Activated T-cell treated with anti-CD3 and anti-CD28 coated beads, Interleukin-2, amount 50 U/mL, for 1 hour (primary cell): ENCODE data around the gene CAMK2D.
A peak's percentile ranks its signal among the peaks of the same experiment; 100 is the strongest.
"Not testable (repeated sequence)": the region's sequence is repeated elsewhere in the genome, so short reads cannot be mapped to it uniquely, and the experiment has no call there.

Experiments
- DNase-seq: peaks from one replicate; pipeline ENCODE4 v3.0.0-alpha.2; 2020

The CAMK2D gene

DNA sequence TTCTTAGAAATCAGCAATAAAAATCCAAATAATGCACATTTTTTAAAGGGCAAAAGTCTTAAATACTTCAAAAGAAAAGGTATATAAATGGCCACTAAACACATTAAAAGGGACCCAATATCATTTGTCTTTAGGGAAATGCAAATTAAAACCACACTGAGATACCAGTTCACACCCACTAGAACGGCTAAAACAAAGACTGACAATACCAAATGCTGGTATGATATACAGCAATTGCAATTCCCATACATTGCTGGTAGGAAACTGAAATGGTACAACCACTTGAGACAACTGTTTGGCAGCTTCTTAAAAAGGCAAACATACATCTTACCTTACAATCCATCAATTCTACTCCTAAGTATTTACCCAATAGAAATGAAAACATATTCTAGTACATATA, 33.7 kb downstream of the CAMK2D start:
- DNase-seq, result no peak

DNA sequence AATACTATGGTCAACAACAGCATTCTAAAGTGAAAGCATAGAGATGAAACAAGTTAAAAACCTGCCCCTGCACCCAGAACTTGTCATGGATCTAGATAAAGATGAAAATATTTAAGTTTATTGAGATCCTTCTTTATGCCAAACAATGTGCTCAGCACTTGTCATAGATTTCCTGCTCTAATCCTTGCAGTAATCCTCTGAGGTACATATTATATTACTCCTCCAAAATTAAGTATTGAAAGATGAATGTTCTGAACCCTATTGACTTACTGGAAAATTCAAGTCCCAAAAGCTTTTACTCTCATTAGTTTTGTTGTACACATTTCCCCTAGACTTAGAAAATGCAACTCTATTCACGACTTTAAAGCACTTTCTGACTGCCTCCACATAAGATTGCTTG, 35.6 kb downstream of the CAMK2D start:
- DNase-seq, result no peak

DNA sequence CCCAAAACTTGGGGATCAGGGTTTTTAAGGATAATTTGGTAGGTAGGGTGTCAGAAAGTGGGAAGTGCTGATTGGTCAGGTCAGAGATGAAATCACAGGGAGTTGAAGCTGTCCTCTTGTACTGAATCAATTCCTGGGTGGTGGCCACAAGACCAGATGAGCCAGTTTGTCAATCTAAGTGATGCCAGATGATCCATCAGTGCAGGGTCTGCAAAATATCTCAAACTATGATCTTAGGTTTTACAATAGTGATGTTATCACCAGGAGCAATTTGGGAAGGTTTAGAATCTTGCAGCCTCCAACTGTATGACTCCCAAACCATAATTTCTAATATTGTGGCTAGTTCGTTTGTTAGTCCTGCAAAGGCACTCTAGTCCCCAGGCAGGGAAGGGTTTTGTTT, 43.3 kb downstream of the CAMK2D start:
- DNase-seq, result no peak

DNA sequence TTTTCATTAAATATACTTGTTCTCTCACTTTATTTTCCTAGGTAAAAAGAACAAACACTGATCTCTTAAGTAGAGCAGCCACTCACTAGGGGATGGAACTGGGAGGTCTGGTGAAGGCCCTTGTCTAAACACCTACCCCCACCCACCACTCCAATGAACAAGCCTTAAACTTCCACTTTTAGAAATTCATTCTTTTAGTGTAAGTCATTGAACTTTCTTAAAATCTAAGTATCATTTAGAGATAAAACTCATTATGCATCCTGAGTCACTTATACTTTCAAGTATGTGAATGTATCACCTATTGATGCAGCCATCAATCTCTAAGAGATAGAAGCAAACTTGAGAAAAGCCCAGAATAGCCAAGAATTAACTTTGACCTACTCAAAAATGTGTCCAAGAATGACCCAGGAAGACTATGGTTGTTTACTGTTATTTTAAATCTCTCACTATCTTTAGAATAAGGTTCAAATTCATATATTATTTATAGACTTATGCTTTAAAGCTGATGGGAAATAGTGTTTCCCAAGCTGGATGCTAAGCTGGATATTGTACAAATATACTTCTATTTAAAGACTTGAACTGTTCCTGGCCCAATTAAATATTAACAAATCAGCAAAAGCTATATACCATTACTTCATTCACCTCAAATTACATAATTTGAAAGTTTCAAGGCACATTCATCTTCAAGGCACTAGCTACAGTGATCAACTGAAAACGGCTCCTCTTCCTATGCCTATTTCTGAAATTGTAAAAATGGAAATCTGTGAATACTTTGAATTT, 49.5 kb downstream of the CAMK2D start:
- DNase-seq, result no peak

DNA sequence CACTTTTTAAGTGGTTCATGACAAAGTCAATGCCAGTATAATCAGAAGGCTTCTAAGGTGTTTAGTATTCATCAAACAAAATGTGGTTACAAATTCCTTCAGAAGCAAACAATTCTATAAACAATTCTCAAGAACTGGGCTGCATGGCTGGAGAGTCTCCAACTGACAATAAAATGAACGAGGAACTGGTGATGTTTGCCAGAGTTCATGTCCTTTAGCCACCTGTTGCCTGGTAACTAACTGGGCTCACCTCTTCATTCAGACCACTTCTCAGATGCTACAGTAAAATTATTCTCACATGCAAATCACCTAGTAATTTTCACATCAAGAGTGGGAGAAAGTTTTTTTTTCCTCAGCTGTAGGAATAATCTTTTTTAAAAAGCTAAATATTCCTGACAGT, 53.3 kb downstream of the CAMK2D start:
- DNase-seq, result no peak

DNA sequence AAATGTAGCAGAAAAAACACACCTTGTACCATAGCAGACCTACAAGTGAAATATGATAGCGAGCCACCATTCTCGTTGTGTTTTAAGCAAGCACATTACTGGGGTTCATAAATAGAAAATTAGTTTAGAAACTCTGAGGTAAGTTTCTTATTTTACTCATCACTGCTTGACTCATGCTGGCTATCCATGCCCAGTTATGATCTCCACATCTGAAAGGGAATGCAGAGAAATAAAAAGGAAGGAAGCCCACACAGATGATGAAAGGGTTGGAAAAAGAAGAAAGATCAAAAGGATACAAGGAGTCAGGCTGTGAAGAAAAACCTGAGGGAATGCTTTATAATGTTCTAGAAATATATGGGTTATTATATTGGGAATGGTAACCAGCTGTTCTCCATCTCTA, 54.5 kb downstream of the CAMK2D start:
- DNase-seq, result no peak

DNA sequence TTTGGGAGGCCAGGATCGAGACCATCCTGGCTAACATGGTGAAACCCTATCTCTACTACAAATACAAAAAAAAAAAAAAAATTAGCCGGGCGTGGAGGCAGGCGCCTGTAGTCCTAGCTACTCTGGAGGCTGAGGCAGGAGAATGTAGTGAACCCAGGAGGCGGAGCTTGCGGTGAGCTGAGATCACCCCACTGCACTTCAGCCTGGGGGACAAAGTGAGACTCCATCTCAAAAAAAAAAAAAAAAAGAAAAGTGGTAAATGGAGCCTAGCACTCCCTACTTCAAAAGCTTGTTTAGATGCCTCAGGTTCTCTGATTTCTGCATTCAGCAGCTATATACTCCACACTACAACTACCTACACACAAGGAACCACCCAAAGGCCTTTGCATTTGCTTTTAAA, 56.4 kb downstream of the CAMK2D start:
- not testable (repeated sequence) for DNase-seq

DNA sequence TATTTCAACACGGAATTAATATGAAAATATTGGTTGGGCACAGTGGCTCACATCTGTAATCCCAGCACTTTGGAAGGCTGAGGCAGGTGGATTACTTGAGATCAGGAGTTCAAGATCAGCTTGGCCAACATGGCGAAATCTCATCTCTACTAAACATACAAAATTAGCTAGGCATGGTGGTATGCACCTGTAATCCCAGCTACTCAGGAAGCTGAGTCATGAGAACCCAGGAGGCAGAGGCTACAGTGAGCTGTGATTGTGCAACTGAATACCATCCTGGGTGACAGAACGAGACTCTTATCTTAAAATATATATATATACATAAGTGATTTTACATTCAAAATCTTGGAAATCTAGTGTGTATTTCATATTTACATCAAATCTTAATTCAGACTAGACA, 58.9 kb downstream of the CAMK2D start:
- not testable (repeated sequence) for DNase-seq

DNA sequence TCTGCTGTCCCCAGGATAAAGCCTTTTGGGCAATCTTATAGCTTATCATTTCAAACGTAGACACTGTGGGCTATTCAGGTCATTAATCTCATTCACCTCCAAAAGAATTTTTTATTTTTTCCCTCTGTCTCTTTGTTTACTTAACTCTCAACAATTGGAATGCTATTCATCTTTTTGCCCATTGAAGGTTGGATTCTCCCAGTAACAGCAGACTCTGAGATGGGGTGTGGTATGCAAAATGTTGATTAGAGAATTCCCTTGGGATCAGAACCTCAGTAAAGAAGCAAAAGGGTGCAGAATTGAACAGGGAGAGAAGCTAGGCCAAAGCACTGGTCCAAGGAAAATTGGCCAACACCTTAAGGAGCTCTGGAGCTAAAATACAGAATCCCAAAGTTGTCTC, 60.4 kb downstream of the CAMK2D start:
- DNase-seq, result no peak

DNA sequence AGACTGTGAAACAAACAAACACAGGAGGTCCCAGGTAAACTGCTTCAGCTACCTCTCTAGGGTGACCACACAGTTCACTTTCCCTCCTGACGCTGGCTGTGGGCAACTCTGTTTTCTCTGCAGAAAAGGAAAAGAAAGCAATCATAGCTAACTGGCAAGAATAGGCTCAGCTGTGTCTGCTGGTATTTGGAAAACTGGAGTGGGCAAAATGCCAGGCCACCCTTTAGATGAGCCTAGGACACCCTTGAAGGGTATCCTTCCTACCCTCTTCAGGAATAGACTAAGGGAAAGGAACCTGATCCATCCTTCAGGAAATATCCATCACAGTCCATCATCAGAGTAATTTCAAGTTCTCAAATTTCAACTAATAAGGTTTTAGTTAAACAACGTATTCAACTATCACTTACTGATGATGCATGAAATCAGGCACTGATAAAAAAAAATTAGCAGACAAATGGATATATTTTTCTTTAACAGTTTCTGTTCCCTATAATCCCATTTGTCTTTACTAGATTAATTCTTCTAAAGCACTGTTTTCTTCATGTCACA, 60.9 kb downstream of the CAMK2D start:
- no peak for DNase-seq

DNA sequence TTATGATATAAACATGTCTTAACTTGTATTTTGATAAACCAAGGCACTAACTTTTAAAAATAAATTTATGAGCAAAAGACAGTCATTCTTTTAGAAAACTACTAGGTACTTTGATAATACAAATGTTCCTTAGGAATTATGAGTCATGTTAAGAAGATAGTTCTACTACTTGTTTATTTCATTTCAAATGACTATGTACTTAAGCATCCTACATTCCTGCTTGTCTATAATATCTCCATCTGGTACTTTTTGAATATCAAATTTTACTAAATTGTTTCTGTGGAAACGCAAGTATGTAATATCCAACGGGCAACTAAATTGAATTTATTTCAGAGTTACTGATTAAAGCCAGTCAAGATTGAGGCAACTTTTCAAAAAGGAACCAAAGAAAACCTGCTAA, 61.8 kb downstream of the CAMK2D start:
- no peak for DNase-seq

DNA sequence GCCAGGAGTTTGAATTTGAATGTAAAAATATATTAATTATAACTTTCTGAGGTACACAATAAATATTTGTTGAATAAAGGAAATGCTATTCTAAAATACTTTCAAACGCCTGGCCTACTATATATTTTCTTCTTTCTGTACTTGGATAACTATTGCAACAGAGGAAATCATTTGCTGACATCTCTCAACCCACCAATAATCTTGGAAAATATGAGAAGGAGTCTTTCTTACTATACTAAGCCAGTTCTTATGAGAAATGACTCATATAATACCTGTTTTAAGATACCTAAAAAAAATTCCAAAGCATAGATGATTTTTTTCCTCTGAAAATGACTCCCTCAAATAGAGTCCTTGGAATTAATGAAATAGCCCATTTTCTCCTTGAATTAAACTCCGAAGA, 64.1 kb downstream of the CAMK2D start:
- DNase-seq, result no peak

DNA sequence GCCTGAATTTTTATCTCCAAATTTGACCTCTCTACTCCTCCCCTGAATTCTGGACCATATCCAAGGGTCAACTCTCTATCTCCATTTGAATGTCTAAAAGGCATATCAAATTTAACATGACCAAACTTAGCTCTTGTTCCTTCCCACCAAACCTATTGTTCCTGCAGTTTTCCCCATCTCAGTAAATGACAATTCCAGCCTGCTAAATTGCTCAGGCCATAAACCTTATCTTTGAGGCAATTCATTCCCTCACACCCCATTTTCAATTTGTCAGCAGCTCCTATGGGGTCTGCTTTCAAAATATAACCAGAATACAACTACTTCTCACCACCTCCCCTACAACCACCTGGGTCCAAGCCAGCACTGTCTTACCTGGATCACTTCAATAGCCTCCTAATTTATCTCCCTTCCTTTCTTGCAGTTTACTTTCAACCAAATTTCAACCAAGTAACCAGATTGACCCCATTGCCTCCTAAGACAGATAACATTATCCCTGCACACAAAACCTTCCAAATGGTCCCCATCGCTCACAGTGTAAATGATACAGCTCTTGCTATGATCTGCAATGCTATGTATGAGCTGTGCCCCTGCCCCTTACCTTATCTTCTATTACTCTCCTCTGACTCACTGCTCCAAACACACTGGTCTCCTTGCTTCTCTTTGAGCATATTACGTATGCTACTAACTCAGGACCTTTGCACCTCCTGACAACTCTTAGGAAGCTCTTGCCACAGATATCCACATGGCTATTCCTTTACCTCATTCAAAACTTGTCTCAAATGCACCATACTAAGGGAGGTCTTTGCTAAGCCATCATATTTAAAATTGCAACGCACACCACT, 66.0 kb downstream of the CAMK2D start:
- no peak for DNase-seq

DNA sequence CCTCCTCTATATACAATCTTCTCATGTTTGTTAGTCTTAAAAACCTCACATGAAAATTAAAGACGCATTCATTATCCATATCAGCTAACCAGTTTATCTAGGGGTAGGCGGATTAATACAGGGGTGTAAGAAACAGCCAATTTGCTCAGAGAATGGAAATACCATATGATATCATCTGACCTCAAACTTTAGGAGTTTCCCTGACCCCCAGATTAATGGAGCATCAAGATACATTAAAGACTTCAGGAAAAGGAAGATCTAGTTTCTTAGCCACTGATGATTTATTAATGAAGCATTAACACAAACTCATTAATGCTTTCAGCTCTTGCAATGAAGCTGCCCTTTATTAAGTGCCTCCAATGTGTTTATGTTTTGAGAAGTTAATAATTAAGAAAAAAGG, 67.5 kb downstream of the CAMK2D start:
- no peak for DNase-seq

DNA sequence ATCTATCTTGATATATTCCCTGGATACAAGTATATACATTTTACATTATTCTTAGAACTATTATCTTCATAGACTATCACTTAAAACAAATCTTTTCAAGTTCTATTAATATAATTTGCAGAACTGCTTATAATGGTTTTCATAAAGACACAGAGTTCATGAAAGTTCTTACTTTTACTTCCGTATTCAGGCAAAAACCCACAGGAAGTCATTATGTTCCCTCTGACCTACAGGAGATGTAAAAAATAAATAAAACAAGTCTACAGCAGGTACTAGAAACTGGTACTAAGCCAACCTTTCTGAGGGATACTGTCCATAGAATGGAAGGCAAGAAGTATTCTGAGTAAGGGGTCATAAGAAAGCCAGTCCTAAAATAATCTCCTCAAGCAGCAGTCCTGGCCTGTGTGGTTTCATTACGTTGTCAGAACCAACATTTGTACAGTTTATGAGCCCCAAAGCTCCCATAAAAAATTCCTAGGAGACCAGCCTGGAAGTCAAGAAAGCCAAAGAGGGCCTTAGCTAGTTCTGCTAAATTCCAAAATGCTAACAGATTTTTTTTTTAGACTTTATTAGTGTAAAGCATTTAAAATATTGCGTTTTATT, 68.6 kb downstream of the CAMK2D start:
- DNase-seq, result no peak

DNA sequence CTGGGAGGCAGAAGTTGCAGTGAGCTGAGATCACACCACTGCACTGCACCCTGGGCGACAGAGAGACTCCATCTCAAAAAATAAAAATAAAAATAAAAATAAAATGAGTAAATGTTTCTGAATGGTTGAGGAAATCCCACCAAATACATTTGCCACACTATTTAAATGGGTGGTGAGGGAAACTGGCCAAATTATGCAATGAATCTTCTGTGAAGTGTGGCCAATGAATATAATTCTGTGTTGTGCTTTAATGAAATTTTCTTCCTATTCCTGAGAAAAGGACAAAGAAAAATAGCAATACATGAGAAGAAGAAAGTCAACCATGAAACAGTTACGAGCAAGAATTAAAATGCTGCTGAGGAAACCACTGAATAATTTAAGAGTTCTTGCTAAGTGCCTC, 69.9 kb downstream of the CAMK2D start:
- no peak for DNase-seq

DNA sequence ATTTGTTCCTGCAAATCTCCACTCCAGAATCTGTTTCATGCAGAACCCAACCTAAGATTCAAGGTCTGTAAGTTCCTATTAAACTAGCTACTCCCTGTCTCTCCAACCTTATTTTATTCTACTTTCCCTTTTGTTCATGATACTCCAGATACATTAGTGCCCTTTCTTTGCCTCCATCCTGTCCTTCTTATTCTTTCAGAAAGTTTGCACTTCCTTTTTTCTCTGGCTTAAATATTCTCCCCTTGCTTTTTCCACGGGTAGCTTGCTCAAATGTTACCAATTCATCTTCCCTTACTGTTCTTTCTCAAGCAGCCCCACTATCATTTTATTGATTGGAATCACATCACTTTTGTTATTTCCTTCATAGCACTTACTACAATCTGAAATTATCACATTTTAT, 72.1 kb downstream of the CAMK2D start:
- no peak for DNase-seq

DNA sequence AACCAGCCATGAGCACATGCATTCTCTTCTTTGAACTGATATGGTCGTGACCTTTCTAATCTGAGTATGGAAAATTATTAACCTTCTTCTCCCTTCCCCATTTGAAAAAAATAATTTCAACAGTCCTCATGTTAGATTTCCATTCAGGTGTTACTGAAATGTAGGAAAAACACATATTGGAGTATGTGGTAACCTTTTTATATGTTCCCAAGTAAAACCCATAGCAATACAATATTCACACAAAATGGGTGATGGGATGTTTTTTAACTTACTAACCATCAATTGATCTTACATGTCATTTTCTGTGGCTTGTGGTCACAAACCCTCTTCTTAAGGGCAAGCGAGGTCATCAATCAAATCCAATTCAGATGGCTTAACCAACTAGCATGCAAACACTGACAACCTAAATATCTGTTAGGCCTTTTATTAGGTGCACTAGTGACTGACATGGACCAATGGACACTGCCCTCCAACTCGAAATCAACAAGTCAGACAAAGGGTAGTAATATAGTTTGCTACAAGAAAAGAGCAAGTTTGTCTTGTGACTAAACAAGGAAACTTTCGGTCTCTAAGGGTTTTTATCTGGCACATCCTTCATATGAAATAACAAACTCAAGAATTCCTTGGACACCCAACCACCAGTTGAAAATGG, 74.3 kb downstream of the CAMK2D start:
- DNase-seq, result no peak

DNA sequence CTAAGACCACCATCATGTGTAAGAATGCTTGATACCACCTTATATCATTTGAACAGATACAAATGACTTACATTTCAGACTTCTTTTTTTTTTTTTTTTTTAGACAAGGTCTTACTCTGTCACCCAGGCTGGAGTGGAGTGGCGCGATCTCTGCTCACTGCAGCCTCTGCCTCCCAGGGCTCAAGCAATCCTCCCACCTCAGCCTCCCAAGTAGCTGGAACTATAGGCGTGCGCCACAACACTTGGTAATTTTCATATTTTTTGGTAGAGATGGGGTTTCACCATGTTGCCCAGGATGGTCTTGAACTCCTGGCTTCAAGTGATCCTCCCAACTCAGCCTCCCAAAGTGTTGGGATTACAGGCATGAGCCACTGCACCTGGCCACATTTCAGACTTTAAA, 76.4 kb downstream of the CAMK2D start:
- DNase-seq, result not testable (repeated sequence)

DNA sequence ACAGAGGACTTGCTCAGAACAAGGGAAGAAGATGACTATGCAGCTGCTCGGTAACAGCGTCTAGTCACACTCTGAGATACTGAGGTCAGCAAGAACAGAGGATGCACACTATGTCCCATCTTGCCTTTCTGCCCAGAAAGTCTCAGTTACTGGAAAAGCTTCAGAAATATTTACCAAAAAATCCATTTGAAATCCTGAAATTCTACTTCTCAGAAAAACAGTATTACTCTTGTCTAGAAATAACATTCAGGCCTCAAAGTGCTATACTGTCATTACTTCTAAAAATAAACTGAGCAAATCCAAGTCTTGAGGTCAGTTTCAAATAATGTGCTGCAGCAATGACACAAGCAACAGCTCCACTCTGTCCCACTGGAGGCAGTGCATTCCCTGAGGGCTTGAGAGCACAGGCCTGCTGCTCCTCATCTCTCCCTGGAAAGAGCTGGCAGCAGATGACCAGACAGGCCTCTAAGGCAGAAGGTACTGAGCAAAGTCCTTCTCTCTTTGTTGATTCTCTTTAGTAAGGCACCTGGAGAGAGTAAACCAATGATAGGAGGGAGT, 76.9 kb downstream of the CAMK2D start:
- no peak for DNase-seq

DNA sequence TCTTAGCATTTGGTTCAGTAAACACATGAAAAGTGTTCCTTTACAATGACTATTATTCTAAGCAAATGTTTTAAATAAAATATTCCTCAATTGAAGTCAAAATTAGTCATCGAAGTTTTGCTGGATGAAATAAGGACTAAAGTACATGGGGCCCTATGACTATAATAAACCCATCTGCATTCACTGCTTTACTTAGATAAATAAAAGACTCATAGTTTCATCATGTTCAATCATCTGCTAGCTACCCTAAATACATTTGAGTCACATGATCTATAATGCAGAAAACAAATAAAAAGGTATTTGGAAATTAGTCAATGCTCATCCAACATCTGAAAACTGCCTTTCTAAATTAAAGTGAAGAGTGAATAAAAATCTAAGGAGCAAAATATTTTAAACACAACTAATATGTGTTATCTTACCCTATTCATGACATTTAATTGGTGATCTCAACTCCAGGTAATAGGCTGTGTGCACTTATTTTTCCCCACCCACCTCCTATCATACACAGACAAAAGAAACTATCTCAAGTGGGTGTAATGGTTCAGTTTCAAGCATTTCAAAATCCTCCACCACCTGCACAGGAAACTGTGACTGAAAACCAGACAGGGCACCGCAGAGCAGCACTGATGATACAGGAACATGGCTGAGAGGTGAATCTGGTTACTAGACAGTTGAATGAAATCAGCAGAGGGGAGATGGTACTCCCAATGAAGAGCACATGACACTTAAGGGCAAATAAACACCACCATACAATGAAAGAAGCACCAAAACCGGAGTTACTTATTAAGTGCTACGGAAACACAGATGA, 78.6 kb downstream of the CAMK2D start:
- DNase-seq, result peak; percentile 58

DNA sequence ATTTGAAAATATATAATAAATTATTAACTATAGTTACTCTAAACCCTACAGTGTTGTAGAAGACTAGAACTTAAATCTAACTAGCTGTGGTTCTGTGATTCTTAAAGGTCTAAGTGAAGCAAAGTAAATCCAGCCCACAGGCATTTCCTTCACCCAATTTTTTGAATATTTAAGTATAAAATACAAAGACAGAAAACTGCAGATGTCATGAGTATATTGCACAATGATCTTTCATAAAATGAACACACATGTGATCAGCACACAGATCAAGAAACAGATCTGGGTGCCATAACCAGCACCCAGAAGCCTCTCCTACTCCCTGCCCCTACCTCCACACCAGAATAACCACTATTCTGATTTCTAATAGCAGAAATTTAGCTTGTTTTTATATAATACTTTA, 82.9 kb downstream of the CAMK2D start:
- DNase-seq, result no peak
